ES-I3 (cell line): ENCODE data around the gene AREG.

Experiments
- H3K36me3 ChIP-seq: 2 replicates; pipeline ENCODE4 v1.6.1; 2013; ENCODE audit warnings: mild to moderate bottlenecking, low read length, control low read depth, moderate library complexity; ENCODE audit not compliant: insufficient read depth
- H3K4me1 ChIP-seq: 2 replicates; pipeline ENCODE4 v1.6.1; 2013; ENCODE audit warnings: mild to moderate bottlenecking, control low read depth, low read length; ENCODE audit not compliant: insufficient read depth
- H3K9ac ChIP-seq: 2 replicates; pipeline ENCODE4 v1.6.1; 2013; ENCODE audit warnings: low read depth, mild to moderate bottlenecking, low read length, moderate library complexity
- H3K9me3 ChIP-seq: 2 replicates; pipeline ENCODE4 v1.6.1; 2013; ENCODE audit warnings: mild to moderate bottlenecking, low read length, moderate library complexity; ENCODE audit not compliant: control insufficient read depth, insufficient read depth

Gene AREG

DNA sequence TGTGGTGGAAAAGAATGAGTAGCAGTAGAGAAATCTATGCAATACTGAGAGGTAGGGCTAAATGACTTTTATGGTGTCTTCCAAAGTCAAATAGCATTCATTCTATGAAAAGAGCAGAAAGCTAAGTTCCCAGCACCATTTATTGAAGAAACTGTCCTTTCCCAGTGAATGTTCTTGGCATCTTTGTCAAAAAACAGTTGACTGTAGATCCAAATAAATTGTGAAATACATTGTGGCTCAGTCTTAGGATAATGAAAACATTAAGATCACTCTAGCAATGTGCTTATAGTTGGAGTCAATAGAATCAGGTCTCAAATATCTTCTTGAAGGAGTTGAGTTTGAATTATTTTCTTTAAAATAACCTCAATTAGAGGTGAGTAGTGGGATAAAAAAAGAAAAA lies 19.4 kb downstream of the AREG start:
- Histone ChIP-seq H3K9me3 (no peaks in the 10 kb centered on the region; the same call in 1 of the 2 replicates), H3K36me3 (no peaks in the 10 kb centered on the region), H3K9ac (no peak overlapping the region), H3K4me1 (no peaks in the 10 kb centered on the region)

DNA sequence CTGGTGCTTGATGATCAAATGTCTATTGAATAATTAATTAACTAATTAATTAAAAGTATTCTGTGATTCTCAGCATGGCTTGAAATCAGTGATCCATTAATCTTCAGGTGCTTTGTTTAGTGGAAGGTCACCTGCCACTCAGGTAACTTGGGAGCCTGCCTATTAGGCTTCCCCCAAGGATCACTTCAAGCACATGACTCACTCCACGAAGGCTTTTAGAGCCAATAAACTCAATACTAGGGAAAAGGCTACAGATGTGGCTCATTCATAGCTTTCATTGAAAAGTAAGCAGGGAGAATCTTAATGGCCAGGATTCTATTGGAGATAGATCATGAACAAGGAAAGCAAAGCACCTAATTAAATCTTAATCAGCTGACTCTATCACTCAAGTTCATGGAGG lies 21.3 kb downstream of the AREG start:
- H3K9me3 ChIP-seq = no peaks in the 10 kb centered on the region
- no peaks in the 10 kb centered on the region for H3K4me1 ChIP-seq
- no peaks in the 10 kb centered on the region for H3K36me3 ChIP-seq
- H3K9ac ChIP-seq = no peak overlapping the region

GRCh38 chr4:74471264-74471663 lies 26.3 kb downstream of the AREG start:
- no peaks in the 10 kb centered on the region for H3K36me3 ChIP-seq
- H3K4me1 ChIP-seq = peaks cover 4% of the 10 kb centered on the region; the same call in 1 of the 2 replicates
- no peak overlapping the region for H3K9ac ChIP-seq
- no peaks in the 10 kb centered on the region for H3K9me3 ChIP-seq

DNA sequence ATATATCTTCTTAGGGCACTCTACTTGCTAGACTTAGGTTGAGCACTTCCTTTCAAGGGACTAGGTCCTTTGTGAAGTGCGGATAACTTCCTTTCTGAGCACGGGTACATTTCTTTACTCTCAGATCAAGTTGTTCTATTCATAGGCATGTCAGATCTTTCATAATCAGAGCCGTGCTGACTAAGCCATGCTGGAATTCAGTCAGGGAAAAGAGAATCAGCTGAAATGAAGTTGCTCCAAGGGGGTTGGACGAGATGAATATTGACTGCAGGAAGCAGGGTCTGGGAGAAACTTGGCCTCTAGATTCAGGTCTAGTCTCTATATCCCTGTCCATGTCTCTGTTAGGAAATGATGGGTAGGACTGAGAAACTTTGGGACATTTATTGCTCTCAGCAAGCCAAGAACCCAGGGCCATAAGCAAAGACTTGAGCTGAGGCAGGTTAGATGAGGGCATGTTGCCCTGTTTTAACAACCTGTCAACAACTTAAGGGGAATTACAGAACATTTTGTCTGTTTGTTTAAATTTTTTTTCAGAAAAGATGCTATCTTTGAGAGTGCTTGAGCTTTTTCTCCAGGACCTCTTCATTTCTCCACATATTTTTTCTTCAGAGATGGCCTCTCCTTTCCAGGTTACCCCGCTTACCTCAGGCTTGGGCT lies 28.3 kb downstream of the AREG start:
- Histone ChIP-seq H3K9ac (no peak overlapping the region), H3K4me1 (peaks cover 4% of the 10 kb centered on the region; the same call in 1 of the 2 replicates), H3K9me3 (no peaks in the 10 kb centered on the region), H3K36me3 (no peaks in the 10 kb centered on the region)

- Histone ChIP-seq H3K9me3 (no peaks in the 10 kb centered on the region), H3K9ac (no peak overlapping the region), H3K36me3 (no peaks in the 10 kb centered on the region), H3K4me1 (peaks cover 4% of the 10 kb centered on the region; the same call in 1 of the 2 replicates)
Measured at GRCh38 chr4:74474345-74475090, 29.6 kb downstream of the AREG start.

GRCh38 chr4:74475091-74475800 lies 30.3 kb downstream of the AREG start:
- Histone ChIP-seq H3K4me1 (peaks cover 4% of the 10 kb centered on the region; the same call in 1 of the 2 replicates), H3K9me3 (no peaks in the 10 kb centered on the region; the same call in 1 of the 2 replicates), H3K36me3 (no peaks in the 10 kb centered on the region), H3K9ac (no peak overlapping the region)

GRCh38 chr4:74475946-74476345 lies 31.0 kb downstream of the AREG start:
- peaks cover 4% of the 10 kb centered on the region; the same call in 1 of the 2 replicates for H3K4me1 ChIP-seq
- H3K36me3 ChIP-seq = no peaks in the 10 kb centered on the region
- H3K9ac ChIP-seq = no peak overlapping the region
- H3K9me3 ChIP-seq = no peaks in the 10 kb centered on the region; the same call in 1 of the 2 replicates

DNA sequence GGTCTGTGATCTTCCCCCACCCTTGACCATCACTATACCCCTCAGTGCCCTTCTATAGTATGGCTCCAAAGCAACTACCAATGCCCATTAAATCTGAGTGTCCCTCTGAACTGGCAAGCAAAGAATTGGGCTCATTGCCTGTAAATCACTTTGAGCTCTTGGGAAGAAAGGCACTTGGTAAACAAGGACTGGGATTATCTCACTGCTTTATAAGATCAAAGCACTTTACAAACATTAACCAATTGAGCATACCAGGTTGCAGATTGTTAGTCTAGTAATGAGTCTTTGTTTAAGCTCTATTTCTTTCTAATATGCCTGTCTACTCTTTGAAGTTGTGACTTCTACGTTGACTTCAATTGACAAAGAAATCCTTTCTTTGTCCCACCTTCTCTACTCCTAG lies 34.1 kb downstream of the AREG start:
- no peaks in the 10 kb centered on the region for H3K36me3 ChIP-seq
- no peak overlapping the region for H3K9ac ChIP-seq
- H3K9me3 ChIP-seq = no peaks in the 10 kb centered on the region; the same call in 1 of the 2 replicates
- H3K4me1 ChIP-seq = no peaks in the 10 kb centered on the region

- H3K9ac ChIP-seq = no peak overlapping the region
- H3K36me3 ChIP-seq = no peaks in the 10 kb centered on the region
- no peaks in the 10 kb centered on the region for H3K4me1 ChIP-seq
- H3K9me3 ChIP-seq = no peaks in the 10 kb centered on the region; the same call in 1 of the 2 replicates
Measured at GRCh38 chr4:74480267-74480666, 35.3 kb downstream of the AREG start.

GRCh38 chr4:74481891-74482609 lies 37.1 kb downstream of the AREG start:
- H3K9ac ChIP-seq = no peak overlapping the region
- H3K36me3 ChIP-seq = no peaks in the 10 kb centered on the region
- H3K9me3 ChIP-seq = no peaks in the 10 kb centered on the region; the same call in 1 of the 2 replicates
- H3K4me1 ChIP-seq = no peaks in the 10 kb centered on the region

DNA sequence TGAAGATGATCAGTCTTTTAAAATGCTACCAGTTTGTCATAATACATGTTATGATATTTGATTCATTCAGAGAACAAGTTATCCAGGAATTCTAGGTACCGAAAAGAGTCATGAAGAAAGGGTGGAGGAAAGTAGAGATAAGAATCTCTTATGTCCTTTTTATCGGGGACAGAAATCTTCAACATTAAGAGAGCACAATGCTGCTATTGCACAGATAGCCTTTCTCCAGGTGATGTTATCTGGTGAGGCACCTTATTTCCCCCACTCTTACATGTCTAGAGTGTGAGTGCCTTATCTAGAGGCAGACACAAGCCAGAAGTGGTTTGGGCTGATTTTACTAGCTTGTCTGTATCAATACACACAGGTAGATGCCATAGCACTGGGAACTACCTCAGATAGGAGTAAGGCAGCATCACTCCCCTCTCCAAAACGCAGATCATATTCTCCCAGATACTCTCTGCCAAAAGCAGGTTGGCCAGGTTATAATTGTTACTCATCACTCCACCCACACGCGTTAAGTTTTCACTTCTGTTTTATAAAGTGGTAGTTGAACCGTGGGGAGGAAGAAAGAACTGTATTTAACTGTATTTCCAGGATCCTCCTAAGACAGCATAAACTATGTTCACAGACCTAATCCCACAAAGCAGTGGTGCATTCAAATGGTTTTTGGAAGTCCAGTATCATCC lies 38.4 kb downstream of the AREG start:
- Histone ChIP-seq H3K4me1 (no peaks in the 10 kb centered on the region), H3K36me3 (no peaks in the 10 kb centered on the region), H3K9me3 (no peaks in the 10 kb centered on the region; the same call in 1 of the 2 replicates), H3K9ac (no peak overlapping the region)

DNA sequence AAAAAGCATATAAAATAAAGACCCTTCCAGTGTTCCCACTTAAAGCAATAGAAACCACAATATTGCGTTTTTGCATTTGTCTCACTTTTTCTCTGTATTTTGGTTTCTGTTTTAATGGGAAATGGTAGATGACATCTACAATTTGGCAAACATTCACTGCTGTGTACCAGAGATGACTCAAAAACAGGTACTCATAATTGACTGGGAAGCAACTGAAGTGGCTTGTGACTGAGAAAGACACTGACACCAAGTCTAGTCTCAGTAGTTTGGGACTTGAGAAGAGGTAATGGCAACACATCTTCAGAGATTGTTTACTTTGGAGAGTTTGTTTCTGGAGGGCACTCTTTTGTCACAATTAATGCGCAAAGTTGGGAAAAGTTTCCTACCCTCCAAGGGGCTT lies 42.0 kb downstream of the AREG start:
- Histone ChIP-seq H3K36me3 (no peaks in the 10 kb centered on the region), H3K9ac (no peak overlapping the region), H3K4me1 (no peaks in the 10 kb centered on the region), H3K9me3 (no peaks in the 10 kb centered on the region)

DNA sequence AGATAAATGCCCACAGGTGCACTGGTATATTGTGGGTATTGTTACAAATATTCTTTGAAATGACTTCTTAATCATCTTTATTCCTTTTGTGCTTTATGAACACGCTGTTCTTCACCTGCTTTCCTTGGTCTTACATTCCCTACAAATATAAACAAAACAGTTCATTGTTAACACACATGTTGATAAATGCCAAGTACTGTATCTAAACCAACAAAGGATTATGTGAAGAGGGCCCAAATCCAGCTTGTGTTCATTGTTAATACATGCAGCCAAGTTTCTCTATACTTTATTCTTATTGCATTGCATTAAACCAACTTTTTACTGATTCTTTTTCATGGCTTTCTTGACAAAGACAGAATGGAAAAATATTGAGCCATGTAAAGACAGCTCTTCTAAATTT lies 42.8 kb downstream of the AREG start:
- Histone ChIP-seq H3K9ac (no peak overlapping the region), H3K4me1 (no peaks in the 10 kb centered on the region), H3K9me3 (no peaks in the 10 kb centered on the region), H3K36me3 (no peaks in the 10 kb centered on the region)

GRCh38 chr4:74490736-74491135 lies 45.8 kb downstream of the AREG start:
- no peaks in the 10 kb centered on the region for H3K36me3 ChIP-seq
- H3K9ac ChIP-seq = no peak overlapping the region
- H3K9me3 ChIP-seq = no peaks in the 10 kb centered on the region
- H3K4me1 ChIP-seq = no peaks in the 10 kb centered on the region
